Stimulated activated naive CD8-positive, alpha-beta T cell treated with anti-CD3 and anti-CD28 coated beads, Interleukin-15, amount 100 ng/mL, for 72 hours (primary cell): ENCODE data around the gene PATL2.
A peak's percentile ranks its signal among the peaks of the same experiment; 100 is the strongest.
"Not testable (repeated sequence)": the region's sequence is repeated elsewhere in the genome, so short reads cannot be mapped to it uniquely, and the experiment has no call there.

Experiments
- ATAC-seq: fragments of 150-1000 bp; cut with Tn5 transposase; 2 replicates; pipeline ENCODE4 v1.10.0; 2021; ENCODE audit warnings: mild to moderate bottlenecking, moderate library complexity
- DNase-seq, 2 donors: peaks; one replicate each; pipeline ENCODE4 v3.0.0; 2021 to 2022
- H3K27ac Mint-ChIP-seq, 2 donors: one replicate each; pipeline ENCODE4 v1.8.0; 2022; ENCODE audit warnings: mild to moderate bottlenecking in 2 of 2, mixed read lengths in 2 of 2, moderate library complexity in 2 of 2
- H3K27me3 Mint-ChIP-seq: one replicate; pipeline ENCODE4 v1.8.0; 2022; ENCODE audit warnings: mixed read lengths
- H3K4me1 Mint-ChIP-seq: one replicate; pipeline ENCODE4 v1.8.0; 2022; ENCODE audit warnings: mild to moderate bottlenecking, mixed read lengths
- H3K4me3 Mint-ChIP-seq, 2 donors: one replicate each; pipeline ENCODE4 v1.8.0; 2022; ENCODE audit warnings: mild to moderate bottlenecking in 2 of 2, mixed read lengths in 2 of 2, moderate library complexity in 1 of 2
- H3K9me3 Mint-ChIP-seq, 2 donors: one replicate each; pipeline ENCODE4 v1.8.0; 2022; ENCODE audit warnings: mixed read lengths in 2 of 2

Gene PATL2

DNA sequence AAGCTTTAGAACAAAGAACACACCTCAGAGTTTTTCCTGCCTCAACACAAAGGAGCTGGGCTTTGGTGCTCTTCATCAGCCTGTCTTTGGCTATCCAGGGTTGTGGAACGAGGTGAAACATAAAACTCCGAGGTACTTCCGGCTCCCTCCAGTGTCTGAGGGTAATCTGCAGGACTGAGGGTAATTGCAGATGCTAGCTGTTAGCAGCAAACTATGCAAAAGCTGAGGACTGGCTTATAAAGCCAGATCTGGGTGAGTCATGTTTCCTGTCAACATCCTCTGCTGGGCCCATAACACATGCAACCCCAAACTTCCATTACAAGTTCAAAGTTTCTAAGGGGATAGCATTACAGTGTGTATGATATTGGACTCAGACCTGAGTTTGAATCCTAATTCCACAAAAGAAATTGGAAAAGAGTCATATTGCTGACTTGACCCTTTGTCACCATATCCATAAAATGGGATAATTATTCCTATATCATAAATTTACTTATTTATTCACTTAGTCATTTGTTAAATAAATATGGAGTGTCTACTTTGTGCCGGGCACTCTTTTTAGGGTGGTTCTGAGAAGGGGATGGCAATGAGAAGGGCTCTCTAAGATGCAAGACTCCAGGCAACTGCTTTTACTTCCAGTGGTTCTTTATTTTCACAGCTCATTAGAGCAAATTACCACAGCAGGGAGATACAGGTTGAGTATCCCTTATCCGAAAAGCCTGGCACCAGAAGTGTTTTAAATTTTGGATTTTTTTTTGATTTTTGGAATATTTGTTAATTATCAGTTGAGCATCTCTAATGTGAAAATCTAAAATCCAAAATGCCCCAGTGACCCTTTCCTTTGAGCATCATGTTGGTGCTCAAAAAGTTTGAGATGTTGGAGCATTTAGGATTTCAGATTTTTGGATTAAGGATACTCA is 15.7 kb upstream of the PATL2 start:
- H3K4me1 Mint-ChIP-seq: peaks cover 71% of the 10 kb centered on the region
- peak overlapping the region; percentile 97 to 99 for H3K4me3 Mint-ChIP-seq
- H3K27me3 Mint-ChIP-seq: no peaks in the 10 kb centered on the region
- ATAC-seq (peak; percentile 68), DNase-seq (peak; percentile 77 to 88)
- H3K9me3 Mint-ChIP-seq: no peaks in the 10 kb centered on the region
- H3K27ac Mint-ChIP-seq: peak overlapping the region; percentile 100

DNA sequence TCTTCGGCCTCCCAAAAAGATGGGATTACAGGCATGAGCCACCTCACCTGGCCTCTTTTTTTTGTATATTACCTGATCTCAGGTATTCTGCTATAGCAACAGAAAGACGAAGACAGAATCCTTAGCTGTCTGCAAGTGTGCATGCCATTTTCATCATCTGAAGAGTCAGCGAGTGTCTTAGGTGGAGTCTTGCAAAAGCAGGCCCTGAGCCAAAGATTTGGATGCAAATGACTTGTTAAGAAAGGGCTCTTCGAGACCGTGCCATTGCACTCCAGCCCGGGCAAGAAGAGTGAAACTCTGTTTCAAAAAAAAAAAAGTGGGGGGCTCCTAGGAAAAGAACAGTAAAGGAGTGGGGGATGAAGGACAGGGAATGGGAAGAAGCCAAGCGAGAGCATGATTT is 15.0 kb upstream of the PATL2 start:
- Mint-ChIP-seq H3K4me3 (peak overlapping the region; percentile 97 to 99), H3K27me3 (no peaks in the 10 kb centered on the region), H3K4me1 (peaks cover 71% of the 10 kb centered on the region), H3K9me3 (no peaks in the 10 kb centered on the region), H3K27ac (peak overlapping the region; percentile 100)
- peak in 1 of 2 donors; percentile 37 for DNase-seq
- no peak for ATAC-seq

DNA sequence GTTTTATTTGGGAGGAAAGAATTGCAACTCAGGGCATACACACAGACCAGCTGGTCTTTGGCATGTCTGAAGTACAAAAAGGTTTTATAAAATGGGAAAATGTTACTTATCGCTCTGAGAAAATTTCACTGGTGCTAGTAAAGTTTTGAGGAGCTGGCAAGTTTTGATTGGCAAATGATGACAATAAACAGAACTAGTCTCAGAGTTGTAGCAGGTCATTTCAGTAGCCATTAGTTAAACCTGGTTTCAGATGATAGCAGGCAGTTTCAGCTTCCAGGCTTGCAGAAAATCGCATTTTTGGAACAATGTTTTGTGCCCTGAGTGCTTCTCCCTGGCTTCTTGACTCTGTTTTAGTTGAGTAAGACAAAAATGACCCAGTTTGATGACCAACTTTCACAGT is 10.9 kb upstream of the PATL2 start:
- H3K4me1 Mint-ChIP-seq: peaks cover 93% of the 10 kb centered on the region
- peak overlapping the region; percentile 55 to 77 for H3K27ac Mint-ChIP-seq
- no peaks in the 10 kb centered on the region for H3K9me3 Mint-ChIP-seq
- peak overlapping the region; percentile 10 to 61 for H3K4me3 Mint-ChIP-seq
- ATAC-seq (no peak), DNase-seq (no peak)
- H3K27me3 Mint-ChIP-seq: no peaks in the 10 kb centered on the region

DNA sequence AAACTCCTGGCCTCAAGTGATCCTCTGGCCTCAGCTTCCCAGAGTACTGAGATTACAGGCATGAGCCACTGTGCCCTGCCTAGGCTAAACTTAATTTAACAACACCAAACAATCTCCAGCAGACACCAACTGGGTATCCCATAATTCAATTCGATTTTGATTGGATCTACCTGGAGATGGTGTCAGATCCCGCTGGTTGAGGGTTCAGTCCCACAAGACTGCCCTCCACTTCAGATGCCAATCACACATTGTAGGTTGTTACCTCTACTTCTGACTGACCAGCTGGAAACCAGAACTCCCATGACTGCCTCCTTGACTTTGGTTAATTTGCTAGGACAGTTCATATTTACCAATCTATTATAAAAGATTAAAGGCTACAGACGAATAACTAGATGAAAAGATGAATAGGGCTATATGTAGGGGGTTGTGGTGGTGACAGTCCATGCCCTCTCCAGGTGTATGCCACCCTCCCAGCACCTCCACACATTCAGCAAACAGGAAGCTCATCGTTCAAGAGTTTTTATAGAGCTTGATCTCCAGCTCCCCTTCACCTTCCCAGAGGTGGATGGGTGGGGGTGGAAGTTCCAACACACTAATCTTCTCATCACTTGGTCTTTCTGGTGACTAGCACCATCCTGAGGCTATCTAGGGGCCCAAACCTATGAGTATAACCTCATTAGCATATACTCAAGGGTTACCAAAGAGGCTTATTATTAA is 9.5 kb upstream of the PATL2 start:
- Mint-ChIP-seq H3K27ac (peak overlapping the region; percentile 10 to 91), H3K4me1 (peaks cover 96% of the 10 kb centered on the region), H3K4me3 (no peak overlapping the region), H3K27me3 (no peaks in the 10 kb centered on the region), H3K9me3 (no peaks in the 10 kb centered on the region)
- DNase-seq: peak in 1 of 2 donors; percentile 50
- ATAC-seq: peak; percentile 41

DNA sequence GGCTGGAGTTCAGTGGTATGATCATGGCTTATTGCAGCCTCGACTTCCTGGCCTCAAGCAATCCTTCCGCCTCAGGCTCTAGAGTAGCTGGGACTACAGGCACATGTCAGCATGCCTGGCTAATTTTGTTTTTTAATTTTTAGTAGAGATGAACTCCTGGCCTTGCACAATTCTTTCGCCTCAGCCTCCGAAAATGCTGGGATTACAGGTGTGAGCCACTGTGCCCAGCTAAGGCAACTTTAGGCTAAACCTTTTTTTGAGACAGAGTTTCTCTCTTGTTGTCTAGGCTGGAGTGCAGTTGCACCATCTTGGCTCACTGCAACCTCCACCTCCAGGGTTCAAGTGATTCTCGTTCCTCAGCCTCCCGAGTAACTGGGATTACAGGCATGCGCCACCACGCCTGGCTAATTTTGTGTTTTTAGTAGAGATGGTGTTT is 8.9 kb upstream of the PATL2 start:
- ATAC-seq, DNase-seq, H3K9me3 Mint-ChIP-seq, H3K4me3 Mint-ChIP-seq, H3K27me3 Mint-ChIP-seq: not testable (repeated sequence)
- Mint-ChIP-seq H3K4me1 (peaks cover 96% of the 10 kb centered on the region), H3K27ac (peak overlapping the region in 1 of 2 donors; percentile 72)

DNA sequence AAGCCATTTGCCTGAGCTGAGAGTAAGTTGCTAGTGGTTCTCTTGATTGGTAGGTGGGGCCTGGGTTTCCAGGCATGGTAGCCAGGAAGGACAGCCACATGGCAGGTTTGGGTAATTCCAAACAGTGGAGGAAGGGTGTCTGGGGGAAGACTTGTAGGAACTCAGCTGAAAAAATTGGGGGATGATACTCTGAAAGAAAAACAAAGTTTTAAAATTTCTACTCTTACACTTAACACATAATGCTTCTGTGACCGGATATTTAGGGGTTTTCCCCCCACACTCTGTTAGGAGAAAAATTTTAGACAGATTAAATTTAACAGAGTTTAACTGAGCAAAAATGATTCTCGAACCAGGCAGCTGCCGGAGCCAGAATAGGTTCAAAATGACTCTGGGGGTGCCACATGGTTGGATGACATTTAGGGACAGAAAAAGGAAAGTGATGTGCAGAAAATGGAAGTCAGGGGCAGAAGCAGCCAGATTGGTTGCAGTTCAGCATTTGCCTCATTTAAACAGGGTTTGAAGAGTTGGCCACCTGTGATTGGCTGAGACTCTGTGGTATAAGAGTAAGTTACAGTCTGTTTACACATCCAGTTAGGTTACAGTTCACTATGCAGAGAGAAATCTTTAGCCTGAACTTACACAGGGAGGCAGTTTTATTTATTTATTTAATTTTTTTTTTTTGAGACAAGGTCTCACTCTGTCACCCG is 8.3 kb upstream of the PATL2 start:
- Mint-ChIP-seq H3K4me1 (peaks cover 96% of the 10 kb centered on the region), H3K27me3 (no peaks in the 10 kb centered on the region), H3K4me3 (peak overlapping the region; percentile 56 to 57), H3K27ac (peak overlapping the region; percentile 81 to 82), H3K9me3 (no peaks in the 10 kb centered on the region)
- peak; percentile 75 for ATAC-seq
- peak; percentile 77 to 86 for DNase-seq

DNA sequence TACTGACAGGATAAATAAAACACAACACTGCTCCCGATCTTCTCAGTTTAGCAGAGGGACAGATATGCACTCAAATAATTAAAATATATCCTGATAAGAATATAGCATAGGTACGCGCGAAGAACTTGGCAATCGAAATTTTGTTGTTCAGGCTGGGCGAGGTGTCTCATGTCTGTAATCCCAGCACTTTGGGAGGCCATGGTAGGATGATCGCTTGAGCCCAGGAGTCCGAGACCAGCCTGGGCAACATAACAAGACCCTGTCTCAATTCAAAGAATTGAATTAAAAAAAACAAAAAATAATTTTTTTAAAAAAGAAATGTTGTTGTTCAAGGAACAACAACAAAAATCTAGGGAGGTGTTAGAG is 7.8 kb upstream of the PATL2 start:
- DNase-seq (no peak), ATAC-seq (no peak)
- Mint-ChIP-seq H3K4me3 (peak overlapping the region; percentile 46 to 73), H3K9me3 (no peaks in the 10 kb centered on the region), H3K4me1 (peaks cover 91% of the 10 kb centered on the region), H3K27ac (peak overlapping the region; percentile 48 to 81), H3K27me3 (no peaks in the 10 kb centered on the region)

DNA sequence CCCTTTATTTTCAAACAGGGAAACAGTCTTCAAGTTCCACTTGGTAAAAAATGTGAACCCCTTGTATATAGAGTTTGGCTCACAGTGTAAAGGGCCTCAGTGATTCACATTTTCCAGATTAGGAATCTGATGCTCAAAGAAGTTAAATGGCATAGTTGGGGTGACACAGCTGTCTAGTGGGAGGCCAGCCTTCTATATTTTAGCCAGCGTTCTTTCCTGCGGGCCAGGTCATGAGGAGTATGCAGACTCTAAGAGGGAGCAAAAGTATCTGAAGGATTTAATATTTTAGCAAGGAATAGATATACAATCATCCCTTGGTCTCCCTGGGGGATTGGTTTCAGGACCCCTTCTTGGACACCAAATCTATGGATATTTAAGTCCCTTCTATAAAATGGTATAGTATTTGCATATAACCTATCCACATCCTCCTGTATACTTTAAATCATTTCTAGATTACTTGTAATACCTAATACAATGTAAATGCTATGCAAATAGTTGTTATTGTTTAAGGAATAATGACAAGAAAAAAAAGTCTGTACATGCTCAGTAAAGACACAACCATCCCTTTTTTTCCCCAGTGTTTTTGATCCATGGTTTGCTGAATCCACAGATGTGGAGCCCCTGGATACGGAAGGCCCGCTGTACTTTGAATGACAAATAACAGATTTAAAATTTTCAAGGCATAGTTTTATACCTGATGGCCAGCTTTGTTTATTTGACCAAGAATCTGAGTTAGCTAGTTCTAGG is 7.2 kb upstream of the PATL2 start:
- Mint-ChIP-seq H3K4me1 (peaks cover 85% of the 10 kb centered on the region), H3K9me3 (no peaks in the 10 kb centered on the region), H3K27ac (peak overlapping the region in 1 of 2 donors; percentile 48), H3K4me3 (peak overlapping the region; percentile 87 to 97), H3K27me3 (no peaks in the 10 kb centered on the region)
- ATAC-seq (no peak), DNase-seq (no peak)

DNA sequence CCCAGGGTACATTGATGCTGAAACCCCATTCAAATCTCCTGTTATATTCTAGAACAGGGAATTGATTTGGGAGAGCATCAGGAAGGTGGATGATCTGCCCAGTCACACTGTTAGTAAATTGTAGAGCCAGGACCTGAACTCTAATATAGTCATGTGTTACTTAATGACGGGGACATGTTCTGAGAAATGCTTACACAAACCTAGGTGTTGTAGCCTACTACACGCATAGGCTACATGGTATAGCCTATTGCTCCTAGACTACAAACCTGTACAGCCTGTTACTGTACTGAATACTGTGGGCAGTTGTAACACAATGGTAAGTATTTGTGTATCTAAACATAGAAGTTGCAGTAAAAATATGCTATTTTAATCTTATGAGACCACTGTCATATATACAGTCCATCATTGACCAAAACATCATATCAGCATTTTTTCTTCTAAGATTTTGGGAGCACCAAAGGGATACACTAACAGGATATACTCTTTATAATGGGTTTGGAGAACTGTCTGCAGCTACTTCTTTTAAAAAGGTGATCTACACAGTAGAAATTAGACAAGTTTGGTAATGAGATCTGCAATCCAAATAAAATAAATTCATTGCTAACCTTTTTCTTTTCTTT is 6.0 kb upstream of the PATL2 start:
- Mint-ChIP-seq H3K4me3 (peak overlapping the region; percentile 87 to 97), H3K9me3 (no peaks in the 10 kb centered on the region), H3K27ac (peak overlapping the region; percentile 39 to 73), H3K4me1 (peaks cover 87% of the 10 kb centered on the region), H3K27me3 (no peaks in the 10 kb centered on the region)
- ATAC-seq (no peak), DNase-seq (no peak)

DNA sequence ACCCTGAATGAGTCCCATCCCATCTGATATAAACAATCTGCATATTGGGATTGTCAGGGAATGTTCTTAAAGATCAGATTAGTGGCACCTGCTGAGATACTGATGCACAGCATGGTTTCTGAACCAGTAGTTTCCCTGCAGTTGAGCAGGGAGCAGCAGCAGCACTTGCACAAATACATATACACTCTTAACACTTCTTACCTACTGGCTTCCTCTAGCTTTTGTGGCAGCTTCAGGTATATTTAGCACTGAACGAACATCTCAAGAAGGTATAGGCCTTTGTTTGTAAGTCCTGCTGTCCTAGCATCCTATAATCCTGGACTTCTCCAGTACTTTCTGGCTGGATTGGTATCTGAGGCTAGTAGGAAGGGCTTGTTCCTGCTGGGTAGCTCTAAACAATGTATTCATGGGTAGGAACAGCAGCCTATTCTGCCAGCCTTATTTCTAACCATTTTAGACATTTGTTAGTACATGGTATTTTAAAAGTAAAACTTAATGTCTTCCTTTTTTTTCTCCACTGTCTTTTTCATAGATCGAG is 4.7 kb upstream of the PATL2 start:
- Mint-ChIP-seq H3K9me3 (no peaks in the 10 kb centered on the region), H3K4me1 (peaks cover 86% of the 10 kb centered on the region), H3K27me3 (no peaks in the 10 kb centered on the region), H3K27ac (peak overlapping the region; percentile 100), H3K4me3 (peak overlapping the region; percentile 87 to 97)
- DNase-seq (no peak), ATAC-seq (no peak)

DNA sequence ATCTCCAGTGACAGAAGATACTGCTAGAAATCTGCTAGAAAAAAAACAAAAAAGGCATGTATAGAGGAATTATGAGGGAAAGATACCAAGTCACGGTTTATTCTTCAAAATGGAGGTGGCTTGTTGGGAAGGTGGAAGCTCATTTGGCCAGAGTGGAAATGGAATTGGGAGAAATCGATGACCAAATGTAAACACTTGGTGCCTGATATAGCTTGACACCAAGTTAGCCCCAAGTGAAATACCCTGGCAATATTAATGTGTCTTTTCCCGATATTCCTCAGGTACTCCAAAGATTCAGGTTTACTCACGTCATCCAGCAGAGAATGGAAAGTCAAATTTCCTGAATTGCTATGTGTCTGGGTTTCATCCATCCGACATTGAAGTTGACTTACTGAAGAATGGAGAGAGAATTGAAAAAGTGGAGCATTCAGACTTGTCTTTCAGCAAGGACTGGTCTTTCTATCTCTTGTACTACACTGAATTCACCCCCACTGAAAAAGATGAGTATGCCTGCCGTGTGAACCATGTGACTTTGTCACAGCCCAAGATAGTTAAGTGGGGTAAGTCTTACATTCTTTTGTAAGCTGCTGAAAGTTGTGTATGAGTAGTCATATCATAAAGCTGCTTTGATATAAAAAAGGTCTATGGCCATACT is 4.1 kb upstream of the PATL2 start:
- Mint-ChIP-seq H3K4me1 (peaks cover 80% of the 10 kb centered on the region), H3K27ac (peak overlapping the region; percentile 100), H3K9me3 (no peaks in the 10 kb centered on the region), H3K4me3 (peak overlapping the region; percentile 87 to 97), H3K27me3 (no peaks in the 10 kb centered on the region)
- DNase-seq (no peak), ATAC-seq (no peak)

DNA sequence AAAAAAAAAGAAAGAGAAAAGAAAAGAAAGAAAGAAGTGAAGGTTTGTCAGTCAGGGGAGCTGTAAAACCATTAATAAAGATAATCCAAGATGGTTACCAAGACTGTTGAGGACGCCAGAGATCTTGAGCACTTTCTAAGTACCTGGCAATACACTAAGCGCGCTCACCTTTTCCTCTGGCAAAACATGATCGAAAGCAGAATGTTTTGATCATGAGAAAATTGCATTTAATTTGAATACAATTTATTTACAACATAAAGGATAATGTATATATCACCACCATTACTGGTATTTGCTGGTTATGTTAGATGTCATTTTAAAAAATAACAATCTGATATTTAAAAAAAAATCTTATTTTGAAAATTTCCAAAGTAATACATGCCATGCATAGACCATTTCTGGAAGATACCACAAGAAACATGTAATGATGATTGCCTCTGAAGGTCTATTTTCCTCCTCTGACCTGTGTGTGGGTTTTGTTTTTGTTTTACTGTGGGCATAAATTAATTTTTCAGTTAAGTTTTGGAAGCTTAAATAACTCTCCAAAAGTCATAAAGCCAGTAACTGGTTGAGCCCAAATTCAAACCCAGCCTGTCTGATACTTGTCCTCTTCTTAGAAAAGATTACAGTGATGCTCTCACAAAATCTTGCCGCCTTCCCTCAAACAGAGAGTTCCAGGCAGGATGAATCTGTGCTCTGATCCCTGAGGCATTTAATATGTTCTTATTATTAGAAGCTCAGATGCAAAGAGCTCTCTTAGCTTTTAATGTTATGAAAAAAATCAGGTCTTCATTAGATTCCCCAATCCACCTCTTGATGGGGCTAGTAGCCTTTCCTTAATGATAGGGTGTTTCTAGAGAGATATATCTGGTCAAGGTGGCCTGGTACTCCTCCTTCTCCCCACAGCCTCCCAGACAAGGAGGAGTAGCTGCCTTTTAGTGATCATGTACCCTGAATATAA is 2.2 kb upstream of the PATL2 start:
- Mint-ChIP-seq H3K27me3 (no peaks in the 10 kb centered on the region), H3K27ac (peak overlapping the region; percentile 100), H3K9me3 (no peaks in the 10 kb centered on the region), H3K4me1 (peaks cover 77% of the 10 kb centered on the region), H3K4me3 (peak overlapping the region; percentile 97 to 98)
- no peak for ATAC-seq
- no peak for DNase-seq

DNA sequence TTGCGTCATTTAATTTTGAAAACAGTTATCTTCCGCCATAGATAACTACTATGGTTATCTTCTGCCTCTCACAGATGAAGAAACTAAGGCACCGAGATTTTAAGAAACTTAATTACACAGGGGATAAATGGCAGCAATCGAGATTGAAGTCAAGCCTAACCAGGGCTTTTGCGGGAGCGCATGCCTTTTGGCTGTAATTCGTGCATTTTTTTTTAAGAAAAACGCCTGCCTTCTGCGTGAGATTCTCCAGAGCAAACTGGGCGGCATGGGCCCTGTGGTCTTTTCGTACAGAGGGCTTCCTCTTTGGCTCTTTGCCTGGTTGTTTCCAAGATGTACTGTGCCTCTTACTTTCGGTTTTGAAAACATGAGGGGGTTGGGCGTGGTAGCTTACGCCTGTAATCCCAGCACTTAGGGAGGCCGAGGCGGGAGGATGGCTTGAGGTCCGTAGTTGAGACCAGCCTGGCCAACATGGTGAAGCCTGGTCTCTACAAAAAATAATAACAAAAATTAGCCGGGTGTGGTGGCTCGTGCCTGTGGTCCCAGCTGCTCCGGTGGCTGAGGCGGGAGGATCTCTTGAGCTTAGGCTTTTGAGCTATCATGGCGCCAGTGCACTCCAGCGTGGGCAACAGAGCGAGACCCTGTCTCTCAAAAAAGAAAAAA is 1.4 kb upstream of the PATL2 start:
- DNase-seq: peak; percentile 74 to 79
- Mint-ChIP-seq H3K4me1 (peaks cover 75% of the 10 kb centered on the region), H3K27ac (peak overlapping the region; percentile 99 to 100), H3K27me3 (no peaks in the 10 kb centered on the region), H3K4me3 (peak overlapping the region; percentile 97 to 98), H3K9me3 (no peaks in the 10 kb centered on the region)
- ATAC-seq: peak; percentile 49
